OCI-LY7 (cell line): ENCODE data around the gene SKP2.

Experiments used
- CTCF ChIP-seq: fragments of 200-600 bp; sonication (generic); conservative IDR thresholded peaks from 2 replicates; pipeline ENCODE4 v1.5.1; 2014; ENCODE audit warnings: mild to moderate bottlenecking, antibody characterized with exemption, low read length, moderate library complexity, mixed read lengths
- EZH2phosphoT487 ChIP-seq: fragments of 200-600 bp; sonication (generic); IDR thresholded peaks from 2 replicates; pipeline ENCODE4 v1.6.1; 2018; ENCODE audit warnings: low read depth, borderline replicate concordance, mild to moderate bottlenecking, mixed run types, antibody characterized with exemption, low read length, moderate library complexity, mixed read lengths

DNA sequence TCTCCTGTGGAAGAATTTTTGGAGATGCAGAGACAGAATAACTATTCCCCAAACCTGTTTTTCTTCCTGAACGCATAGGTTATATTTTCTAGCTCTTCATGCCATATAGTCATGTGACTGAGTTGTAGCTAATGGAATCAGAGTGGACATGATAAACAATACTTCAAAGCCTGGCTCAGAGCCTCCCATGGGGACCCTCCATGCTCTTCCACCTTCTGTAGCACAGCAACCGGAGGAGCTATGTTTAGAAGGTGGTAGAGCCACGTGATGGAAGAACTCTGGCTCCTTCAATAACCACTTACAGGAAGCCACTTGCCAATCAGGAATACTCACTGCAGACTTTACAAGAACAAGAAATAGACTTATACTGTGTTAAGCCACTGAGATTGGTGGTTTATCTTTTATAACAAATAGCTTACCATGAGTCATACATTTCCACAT, 50.6 kb downstream of the SKP2 start:
- TF ChIP-seq CTCF (no peak), EZH2phosphoT487 (no peak)
